ENCODE measurements around the gene NPR2.

The NPR2 gene

DNA sequence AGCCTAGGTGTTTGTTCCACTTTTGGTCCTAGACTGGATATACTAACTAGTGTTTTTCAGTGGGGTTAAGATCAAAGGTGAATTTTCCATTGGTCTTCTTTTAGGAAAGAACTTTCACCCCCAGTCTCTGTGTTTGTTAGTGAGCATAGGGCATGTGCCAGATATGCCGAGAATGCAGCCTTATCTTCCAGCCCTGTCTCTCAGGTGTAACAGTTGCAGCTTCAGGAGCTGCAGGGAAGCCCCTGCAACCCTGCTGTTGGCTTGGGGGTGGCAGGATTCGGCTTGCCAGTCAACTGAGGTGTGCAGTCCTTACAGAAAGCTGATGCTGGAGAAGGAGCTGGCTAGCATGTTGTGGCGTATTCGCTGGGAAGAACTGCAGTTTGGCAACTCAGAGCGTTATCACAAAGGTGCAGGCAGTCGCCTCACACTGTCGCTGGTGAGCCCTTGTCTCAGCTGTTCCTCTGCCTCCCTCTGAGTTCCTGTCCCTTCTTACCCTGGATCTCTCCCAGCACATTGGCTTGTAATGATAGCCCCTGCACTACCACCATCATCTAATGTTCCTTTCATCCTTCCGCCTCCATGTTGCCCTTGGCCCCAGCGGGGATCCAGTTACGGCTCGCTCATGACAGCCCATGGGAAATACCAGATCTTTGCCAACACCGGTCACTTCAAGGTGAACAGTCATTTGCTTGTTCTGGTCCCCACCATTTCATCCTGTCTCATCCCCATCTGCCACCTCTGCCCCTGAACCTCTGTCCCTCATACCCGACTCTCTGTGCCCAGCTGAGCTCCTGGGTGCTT lies 10.1 kb downstream of the NPR2 start:
- no peak for DNase-seq

DNA sequence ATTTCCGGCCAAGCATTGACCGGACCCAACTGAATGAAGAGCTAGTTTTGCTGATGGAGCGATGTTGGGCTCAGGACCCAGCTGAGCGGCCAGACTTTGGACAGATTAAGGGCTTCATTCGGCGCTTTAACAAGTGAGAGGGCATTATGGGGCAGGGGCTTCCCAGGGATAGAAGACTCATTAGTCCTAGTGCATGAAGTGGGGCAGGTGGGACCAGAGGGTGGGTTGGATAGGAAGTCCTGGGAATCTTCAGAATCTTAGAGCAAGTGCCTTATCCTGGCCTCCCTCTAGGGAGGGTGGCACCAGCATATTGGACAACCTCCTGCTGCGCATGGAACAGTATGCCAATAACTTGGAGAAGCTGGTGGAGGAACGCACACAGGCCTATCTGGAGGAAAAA lies 14.7 kb downstream of the NPR2 start:
- DNase-seq, result no peak

DNA sequence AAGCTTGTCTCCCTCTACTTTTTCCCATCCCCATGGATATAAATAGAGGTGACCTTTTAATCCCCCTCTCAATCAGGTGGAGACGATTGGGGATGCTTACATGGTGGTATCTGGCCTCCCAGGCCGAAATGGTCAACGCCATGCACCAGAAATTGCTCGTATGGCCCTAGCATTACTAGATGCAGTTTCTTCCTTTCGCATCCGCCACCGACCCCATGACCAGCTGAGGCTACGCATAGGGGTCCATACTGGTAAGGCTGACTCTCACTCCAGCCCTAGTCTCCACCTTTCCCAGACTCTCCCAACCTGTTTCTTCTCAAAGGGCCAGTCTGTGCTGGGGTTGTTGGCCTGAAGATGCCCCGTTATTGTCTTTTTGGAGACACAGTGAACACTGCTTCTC lies 17.0 kb downstream of the NPR2 start:
- no peak for DNase-seq

DNA sequence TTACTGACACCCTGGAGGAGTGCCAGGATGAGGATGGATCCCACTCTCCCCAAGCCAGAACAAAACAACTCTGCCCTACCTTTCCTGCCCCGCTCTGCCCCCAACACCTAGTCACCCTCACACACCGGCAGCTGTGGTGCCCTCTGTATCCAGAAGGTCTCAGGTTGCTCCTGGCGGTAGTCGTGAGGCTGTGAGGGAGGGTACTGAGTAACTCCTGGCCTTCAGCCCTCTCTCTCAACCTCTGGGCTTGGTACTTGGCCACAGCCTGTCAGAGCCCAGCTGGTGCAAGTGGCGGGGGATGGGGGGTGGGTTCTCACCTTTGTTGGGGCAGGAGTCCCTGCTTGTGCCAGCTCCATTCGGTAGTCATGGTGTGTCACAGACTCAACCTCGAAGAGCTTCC lies 18.7 kb downstream of the NPR2 start:
- DNase-seq, result no peak

DNA sequence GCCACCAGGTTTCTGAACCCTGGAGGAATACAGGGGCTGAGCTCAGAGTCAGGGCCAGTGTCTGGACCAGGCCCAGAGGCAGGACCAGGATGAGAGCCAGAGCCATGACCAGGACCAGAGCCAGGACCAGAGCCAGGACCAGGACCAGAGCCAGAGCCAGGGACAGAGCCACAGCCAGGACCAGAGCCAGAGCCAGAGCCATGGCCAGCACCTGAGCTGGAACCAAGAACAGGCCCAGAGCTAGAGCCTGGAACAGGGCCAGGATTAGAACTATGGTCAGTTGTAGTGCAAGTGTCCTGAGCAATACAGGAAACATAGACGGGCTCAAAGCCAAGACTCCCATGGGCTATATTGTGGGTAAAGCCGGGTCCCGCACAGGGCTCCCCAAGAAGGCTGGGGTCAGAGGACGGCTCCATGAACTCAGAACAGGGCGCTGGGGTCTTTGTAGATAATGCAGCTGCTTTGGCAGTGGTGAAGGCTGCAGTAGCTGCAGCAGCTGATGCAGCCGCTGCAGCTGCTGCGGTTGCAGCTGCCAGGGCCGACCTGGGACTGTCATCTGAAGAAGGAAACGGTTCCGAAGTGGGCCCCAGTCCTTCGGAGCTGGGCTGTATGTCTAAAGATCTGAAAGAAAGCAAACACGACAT lies 20.1 kb downstream of the NPR2 start:
- DNase-seq, result no peak

DNA sequence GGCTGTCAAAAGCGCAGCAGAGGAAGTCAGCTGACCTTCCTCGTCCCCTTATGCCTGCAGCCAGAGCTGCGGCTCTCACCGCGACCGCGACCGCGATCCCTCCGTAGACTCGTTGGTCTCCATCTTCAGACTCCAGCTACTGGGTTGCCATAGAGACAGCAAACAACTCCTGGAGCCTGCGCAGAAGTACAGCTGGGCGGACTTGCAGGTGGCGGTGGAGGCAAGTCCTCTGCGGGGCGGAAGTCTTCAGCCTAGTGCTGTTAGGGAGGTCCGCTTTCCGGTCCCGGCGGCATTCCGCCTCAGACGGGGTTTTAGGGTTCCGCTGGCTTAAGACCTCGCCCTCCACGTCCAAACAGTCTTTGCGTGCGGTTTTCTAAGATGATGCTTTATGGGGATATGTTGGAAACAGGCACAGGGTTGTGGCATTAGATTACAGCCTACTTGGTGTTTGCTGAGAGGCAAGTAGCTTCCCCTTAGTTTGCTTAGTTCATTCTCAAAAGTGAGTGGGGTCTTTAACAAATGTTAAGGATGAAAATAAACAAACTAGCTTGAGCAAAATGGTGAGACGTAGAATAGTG lies 20.7 kb downstream of the NPR2 start, which contains the start of gene SPAG8:
TSS of gene SPAG8 (minus strand) at position 238 of the 578 bp plus-strand sequence. CDS start at position 123, 115 bp downstream.
- peak; percentile 96 for DNase-seq

DNA sequence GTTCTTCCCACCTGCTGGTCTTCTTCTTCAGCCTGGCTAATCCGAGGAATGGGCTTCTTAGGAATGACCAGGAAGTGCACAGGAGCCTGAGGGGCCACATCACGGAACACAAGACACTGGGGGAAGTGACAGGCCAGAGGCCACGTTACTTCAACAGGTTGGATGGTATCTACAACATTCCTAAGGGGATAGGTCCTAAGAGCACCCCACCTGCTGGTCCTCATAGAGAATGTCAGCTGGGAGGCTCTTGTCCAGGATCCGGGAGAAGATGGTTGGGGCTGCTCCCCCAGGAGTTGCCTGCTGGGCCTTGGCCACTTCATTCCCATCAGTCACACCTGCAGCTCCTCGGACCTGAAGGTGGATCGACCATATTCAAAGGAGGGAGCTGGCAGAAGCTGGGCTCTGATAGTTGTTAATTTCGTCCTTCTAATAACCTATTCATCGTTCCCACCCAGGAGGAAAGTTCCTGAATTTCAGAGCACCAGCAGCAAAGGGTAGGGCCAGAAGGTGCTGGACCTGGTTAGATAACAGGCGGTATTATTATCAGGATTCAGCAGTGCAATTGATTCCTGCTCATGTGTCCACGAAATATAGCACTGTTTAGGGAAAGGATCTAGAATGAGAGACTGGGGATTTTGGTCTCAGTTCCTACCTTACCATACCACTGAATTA lies 22.2 kb downstream of the NPR2 start:
- no peak for DNase-seq

DNA sequence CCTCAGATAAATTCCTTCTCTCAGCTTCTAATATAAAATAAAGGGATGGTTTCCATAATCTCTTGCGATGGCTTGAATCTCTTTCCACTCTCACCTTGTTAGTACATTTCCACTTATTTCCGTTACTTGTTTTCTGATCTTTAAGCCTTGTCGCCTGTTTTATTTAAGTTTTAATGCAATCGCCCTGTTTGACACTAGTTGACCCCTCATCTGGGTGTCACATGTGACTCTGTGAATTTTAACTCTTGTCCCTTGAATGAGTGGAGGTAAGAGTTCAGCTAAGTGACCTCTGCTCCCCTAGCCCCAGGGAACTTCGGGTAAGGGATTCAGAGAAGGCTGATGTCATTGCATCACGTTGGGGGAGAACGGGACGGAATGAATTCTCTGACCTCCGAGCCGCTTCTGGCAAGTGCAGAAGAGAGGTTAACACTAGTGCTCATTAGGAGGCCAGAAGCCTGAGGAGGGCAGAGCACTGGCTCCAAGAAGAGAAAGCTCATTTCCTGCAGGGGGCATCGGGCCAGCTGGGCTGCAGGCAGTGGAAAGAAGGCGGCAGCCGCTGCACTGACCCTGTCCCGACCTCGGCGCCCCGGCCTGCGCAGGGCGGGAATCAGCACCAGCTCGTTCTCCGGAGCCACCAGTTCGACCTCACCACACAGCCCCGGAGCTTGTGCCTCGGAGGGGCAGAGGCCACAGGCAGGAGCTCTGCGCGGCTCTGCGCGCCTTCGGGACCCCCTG lies 22.9 kb downstream of the NPR2 start:
- peak; percentile 41 for DNase-seq

DNA sequence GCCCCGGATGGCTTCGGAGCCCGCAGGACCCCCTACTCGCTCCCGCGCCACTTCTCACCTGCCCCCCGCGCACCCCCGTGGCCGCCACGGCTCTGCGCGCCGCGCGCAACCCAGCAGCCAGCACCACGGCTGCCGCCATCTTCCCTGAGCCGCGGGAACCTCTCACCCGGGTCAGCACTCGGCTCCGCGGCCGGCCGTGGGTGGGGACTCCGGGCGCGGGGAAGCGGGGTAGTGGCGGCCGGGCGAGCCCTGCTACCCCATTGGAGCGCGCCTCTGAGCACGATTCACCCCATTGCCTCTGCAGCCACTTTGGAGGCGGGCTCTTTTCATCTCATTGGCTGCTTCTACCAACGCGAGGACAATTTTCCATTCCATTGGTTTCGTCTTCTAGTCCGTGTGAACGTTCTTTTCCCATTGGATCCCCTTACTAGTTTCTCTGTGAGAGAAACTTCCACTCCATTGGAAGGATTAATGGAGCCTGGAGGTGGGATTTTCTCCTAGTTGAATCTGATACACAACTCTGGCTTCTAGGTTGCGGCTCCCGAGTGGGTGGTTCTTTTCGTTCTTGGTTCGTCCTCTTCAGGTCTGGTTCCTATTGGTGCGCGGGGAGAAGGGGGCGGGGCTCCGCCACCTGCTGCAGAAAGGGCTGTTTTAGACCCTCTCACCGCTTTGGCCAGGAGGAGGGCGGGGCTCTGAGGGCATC lies 23.6 kb downstream of the NPR2 start, which contains the start of gene HINT2:
TSS of gene HINT2 (minus strand) at position 202 of the 703 bp plus-strand sequence. CDS start at position 139, 63 bp downstream.
- peak; percentile 98 for DNase-seq

DNA sequence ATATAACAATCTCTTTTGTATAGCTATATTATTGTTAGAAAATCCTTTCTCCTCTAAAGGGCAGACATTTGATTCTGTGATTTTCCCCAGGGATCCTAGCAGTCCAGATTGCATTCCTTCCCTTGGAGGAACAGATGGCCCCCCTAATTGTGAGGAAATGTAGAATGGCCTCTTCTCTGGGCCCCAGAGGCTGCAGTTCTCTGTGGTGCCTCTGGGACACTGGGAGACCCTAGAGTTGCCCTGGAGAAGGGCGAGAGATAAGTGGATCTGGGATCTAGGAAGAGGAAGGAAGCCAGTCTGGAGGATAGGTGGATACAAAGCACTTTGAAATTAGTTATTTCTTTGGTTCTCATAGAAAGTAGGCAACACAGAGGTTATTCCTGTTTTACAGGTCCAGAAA lies 25.3 kb downstream of the NPR2 start:
- no peak for DNase-seq

DNA sequence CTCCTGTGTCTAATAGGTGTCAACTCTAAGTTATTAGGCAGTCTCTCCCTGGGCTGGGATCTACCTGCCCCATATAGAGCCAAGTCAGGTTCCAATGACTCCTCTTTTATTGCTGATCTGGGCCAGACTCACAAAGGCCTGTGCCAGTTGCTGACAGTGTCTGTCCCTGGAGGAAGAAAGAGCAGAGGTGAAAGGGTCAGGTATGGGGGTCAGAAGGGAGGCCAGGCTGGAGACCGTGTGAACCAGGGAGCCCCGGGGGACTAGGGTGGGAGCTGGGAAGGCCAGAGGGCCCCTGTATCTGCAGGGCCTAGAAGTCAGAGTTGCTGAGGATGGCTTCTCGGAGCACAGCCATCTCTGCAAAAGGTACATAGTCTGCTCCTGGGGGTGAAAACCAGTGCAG lies 26.9 kb downstream of the NPR2 start:
- no peak for DNase-seq

DNA sequence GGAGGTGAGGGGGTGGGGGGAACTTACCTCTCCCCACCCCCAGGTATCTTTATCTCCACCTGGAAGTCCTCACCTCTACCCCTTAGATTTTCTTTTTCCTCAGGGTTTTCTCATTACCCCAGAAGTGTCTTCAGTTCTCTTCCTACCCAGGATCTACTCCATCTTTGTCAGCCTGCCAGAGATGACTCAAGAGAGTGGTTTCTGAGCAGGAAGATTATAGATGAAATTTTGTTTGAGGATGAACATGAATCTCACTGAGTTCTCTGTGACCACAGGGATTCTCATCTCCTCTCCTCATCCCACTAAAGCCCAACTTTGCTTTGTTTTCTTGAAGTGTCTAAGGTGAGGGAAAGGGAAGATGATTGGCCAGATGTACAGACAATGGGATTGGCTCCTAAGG lies 28.7 kb downstream of the NPR2 start:
- DNase-seq, result no peak

DNA sequence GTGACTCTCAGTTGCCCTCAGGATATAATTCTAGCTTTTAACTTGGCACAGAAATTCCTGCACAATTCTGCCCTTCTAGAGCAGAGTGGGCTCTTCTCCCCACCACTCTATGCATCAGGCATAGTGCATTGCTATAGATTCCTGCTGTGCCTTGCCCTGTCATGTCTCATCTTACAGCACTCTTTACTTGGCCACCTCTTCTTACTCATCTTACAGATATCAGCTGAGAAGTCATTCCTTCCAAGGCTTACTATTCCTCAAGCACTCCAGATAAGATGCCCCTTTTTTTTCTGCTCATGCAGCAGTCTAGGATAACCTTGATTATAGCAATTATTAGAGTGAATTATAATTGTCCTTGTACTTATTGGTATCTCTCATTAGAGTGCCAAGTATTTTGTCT lies 31.5 kb downstream of the NPR2 start:
- DNase-seq, result no peak

DNA sequence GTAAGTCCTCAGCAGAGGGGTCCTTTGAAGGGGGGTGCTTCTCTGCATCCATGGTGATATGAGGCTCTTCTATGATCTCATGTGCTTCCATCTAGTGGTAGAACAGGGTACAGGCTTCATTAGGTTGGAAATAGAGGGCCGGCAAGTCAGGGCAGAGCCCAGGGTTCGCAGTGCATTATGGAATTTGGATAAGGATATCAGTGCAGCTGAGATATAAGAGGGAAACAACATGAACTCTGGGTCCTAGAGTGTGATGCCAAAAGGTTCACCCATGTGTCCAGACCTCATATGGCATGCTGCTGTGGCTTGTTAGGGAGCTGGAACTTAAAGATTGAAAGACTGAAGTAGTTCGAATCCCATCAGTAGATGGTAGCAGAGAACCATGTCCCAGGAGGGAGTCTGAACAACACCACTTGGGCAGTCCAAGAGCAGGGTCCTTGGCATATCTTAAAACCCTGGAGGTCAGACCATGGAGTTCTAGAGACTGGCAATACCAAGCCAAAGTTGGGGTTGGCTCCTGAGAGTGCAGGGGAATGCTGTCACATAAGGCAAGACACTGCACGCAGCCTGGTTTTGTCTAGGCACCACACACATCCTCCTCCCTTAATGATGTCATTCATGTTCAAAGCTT lies 34.8 kb downstream of the NPR2 start:
- peak; percentile 38 for DNase-seq

DNA sequence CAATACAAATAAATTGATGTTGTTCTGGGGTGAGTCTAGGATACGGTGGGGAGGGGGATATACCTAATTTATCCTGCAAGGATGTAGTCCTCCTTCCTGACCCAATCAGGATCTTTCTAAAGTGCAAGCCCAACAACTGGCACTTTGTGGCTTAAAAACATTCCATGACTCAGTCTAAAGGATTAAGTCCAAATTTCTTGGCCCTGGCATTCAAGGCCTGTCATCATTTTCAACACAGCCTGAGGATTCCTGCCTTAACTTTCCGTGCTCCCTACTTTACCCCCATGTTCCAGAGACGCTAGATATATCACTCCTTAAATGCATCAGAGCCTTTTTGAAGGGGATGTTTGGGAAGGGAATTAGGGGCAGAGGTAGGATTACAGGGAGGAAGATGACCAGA lies 36.1 kb downstream of the NPR2 start:
- no peak for DNase-seq

DNA sequence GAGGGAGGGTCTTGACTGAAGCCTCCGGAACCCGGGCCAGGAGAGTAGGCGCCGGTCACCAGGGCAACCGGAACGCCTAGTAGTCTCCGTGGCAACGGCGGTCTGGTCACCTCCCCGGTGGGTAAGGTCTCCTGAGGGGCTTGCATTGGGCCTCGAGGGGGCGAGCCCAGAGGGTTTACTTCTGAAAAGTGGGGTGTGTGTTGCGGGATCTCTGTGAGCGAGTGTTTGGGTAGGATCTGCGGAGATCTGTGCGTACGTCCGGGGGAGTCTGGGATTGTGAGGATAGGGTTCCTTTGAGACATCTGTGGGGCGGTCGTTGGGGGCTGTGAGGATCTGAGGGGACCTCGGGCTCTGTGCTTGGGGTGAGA lies 37.3 kb downstream of the NPR2 start, which contains the start of gene FAM221B:
TSS of gene FAM221B (minus strand) at position 17 of the 368 bp plus-strand sequence. CDS start 2,571 bp downstream, outside the sequence.
- DNase-seq, result peak; percentile 25

DNA sequence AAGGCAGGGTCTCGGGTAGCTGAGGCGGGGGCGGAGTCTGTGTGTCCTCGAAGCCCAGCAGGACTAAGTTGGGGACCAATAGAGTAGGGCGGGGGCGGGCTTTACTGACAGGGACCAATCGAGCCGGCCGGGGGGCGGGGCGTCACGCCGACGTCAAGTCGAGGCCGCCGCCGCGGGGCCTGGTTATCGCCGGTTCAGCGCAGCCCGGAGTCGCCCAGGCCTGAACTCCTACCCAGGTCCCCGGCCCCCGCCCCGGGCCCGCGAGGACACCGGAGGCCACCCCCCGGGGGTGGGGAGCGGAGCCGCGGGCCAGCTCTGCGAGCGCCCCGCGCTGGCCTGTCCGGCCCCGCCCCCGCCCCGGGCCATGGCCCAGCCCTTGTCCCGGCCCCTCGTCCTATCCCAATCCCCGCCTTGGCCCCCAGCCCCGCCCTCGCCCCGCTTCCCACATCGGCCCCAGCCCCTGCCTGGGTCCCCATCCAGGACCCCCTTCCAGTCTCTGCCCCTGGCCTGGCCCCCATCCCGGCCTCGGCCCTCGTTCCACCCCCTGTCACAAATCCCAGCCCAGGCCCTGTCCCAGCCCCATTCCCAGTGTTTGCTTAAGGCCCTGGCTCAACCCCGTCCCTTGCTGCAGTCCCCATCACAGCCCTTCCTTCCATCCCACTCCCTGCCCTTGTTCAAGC lies 37.8 kb downstream of the NPR2 start, which contains the start of gene TMEM8B:
TSS of gene TMEM8B (plus strand) at position 145 of the 680 bp plus-strand sequence. CDS start at position 365, 220 bp downstream.
- peak; percentile 96 for DNase-seq

DNA sequence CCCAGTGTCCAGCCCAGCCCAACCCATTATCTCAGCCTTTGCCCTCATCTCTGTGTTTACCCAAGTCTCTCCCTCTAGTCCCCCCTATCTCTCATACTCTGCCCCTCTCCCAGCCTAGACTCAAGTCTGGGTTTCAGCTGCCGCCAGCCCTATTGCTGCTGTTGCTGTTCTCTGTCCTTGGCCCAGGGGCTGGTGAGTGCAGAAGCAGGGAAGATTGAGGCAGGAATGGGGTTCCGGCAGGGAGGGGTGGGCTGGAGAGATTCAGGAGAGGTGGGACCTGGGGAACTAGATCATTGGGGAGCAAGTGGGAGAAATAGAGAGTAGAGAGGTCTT lies 38.3 kb downstream of the NPR2 start:
- DNase-seq, result no peak

DNA sequence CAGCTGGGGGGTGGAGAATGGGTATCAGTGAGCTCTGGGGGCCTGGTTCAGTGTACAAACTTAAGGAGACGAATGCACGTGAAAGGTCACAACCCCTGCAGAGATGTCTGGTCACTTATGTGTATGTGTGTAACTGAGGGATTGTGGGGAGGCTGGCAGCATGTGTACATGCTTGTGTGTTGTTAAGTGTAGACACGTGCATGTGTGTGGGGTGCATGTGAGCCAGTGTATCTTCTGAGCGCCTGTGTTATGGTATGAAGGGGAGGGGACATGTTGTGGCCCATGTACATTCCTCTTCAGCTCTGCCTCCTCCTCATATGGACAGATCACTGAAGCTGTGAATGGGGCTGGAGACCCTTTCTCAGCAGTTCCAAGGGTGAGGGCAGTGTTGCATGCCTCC lies 39.6 kb downstream of the NPR2 start:
- DNase-seq, result no peak

DNA sequence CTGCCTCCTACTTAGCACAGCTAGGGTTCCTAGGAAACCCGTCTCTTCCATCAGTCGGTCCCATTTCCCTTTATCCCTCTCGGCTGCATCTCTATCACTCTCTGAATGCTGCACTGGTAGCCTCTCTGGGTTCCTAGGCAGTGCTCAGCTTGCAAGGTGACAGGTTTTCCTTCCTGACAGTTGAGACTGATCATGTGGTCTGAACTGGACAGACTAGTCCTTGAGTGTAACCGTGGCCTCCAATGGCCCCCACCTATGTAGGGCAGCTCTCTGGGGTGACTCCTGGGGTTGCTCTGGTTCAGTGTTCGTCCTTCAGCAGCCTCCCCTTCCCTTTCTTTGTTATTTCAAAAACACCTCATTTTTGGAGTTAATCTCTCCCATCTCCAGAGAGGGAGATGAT lies 41.4 kb downstream of the NPR2 start:
- DNase-seq, result no peak
